ENCODE results near the gene RPP40.

Gene RPP40

GRCh38 chr6:4950076-4950475 lies 53.8 kb downstream of the RPP40 start:
- TF ChIP-seq CTCF (IDR thresholded peaks at IDR 0.05; ENCODE audit: low read depth, low read length), result no peak
- no peak overlapping the region for H3K4me3 ChIP-seq (ENCODE audit: low read depth, low read length)

GRCh38 chr6:4948781-4949450 lies 54.9 kb downstream of the RPP40 start:
- H3K4me3 ChIP-seq (ENCODE audit: low read depth, low read length), result no peak overlapping the region
- no peak for TF ChIP-seq CTCF (IDR thresholded peaks at IDR 0.05; ENCODE audit: low read depth, low read length)

GRCh38 chr6:4947716-4948115 lies 56.1 kb downstream of the RPP40 start:
- H3K4me3 ChIP-seq (ENCODE audit: low read depth, low read length), result no peak overlapping the region
- TF ChIP-seq CTCF (IDR thresholded peaks at IDR 0.05; ENCODE audit: low read depth, low read length), result no peak

GRCh38 chr6:4946521-4946920 lies 57.3 kb downstream of the RPP40 start:
- H3K4me3 ChIP-seq (ENCODE audit: low read depth, low read length), result no peak overlapping the region

More at GRCh38 chr6:4946521-4946920, 57.3 kb downstream of the RPP40 start:
- no peak for TF ChIP-seq CTCF (IDR thresholded peaks at IDR 0.05; ENCODE audit: low read depth, low read length)

All from WI38 (cell line).